ENCODE measurements around the gene ZNF329.
"Not testable (repeated sequence)": the region's sequence is repeated elsewhere in the genome, so short reads cannot be mapped to it uniquely, and the experiment has no call there.

Gene ZNF329

GRCh38 chr19:58150328-58150921, at the start of gene ZNF329:
ZNF329 (minus strand) TSS chr19:58150789; CDS start chr19:58129503, 21,286 bp downstream.
- DNase-seq = peak; percentile 93

- no peak for DNase-seq
Measured at GRCh38 chr19:58196901-58197616, 46.5 kb upstream of the ZNF329 start.

- no peak for DNase-seq
Measured at GRCh38 chr19:58183817-58184215, 33.2 kb upstream of the ZNF329 start.

DNA sequence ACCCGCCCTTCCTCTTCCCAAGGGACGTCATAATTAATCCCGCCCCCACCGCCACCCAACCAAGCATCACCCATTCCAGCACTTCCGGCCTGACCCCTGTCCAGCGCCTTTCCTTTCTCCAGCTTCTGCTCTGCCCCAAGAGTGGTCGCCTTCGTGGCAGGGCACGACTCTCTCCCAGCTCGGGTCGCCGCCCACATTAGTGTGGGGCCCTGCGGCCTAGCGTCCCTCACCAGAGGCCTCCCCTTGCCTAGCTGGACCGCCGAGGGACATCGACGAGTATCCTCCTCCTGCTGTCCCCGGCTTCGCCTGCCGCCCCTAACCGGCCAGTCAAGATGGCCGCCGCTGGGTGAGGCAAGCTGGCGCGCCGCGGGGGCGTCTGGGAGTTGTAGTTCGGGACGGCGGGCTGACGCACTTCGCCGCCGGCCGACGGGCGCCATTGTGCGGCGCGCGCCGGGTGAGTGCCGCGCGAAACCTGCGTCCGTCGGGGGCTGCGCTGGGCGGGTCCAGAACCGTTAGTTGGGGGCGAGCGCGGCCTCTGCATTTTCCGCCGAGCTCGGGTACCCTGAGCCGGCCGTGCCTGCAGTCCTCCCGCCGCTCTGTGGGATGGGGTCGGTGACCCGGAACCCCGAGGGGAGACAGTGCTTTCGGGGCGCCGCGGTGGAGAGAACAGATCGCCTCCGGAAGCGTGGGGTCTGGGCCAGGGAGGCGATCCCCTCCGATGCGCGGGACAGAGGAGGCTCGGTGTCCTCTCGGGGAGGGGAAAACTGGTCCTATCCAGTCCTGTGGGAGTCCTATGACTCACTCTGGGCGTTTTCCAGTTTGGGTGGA, 32.6 kb upstream of the ZNF329 start, which contains the start of gene ZNF274:
ZNF274 (plus strand) TSS at position 73 of the 828 bp plus-strand sequence. CDS start 905 bp downstream, outside the sequence.
- DNase-seq = peak; percentile 89

GRCh38 chr19:58182577-58182988, 32.0 kb upstream of the ZNF329 start:
- DNase-seq = peak; percentile 77

DNA sequence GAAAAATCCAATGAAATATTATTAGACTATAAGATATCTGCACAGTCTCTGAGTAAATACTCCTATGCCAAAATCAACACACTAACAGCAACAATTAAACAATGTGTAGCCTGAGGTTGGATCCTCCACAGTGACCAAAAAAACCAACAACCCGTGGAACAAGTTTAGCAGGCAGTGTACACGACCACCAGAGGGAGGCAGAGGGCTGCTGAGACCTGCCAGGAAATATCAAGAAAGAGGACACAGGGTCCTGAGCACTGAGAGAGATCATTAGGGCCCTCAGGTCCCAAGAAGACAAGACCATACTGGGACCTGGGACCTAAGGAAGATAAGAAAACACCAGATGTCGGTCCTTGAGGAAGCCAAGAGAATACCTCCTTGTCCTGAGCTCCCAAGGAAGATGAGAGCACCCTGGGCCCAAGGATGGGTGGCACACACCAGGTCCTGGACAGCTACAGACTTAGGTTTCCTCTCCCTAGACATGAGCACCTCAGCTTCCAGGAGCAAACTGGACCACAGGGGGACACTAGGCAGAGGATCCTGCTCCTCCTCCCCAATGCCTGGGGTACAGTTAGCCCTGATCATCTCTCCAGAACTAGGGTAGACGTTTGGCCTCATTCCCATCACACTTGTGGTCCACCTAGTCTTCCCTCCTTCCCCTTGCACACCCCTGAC, 31.4 kb upstream of the ZNF329 start:
- DNase-seq = peak; percentile 55

GRCh38 chr19:58170860-58171259, 20.3 kb upstream of the ZNF329 start:
- DNase-seq = no peak

DNA sequence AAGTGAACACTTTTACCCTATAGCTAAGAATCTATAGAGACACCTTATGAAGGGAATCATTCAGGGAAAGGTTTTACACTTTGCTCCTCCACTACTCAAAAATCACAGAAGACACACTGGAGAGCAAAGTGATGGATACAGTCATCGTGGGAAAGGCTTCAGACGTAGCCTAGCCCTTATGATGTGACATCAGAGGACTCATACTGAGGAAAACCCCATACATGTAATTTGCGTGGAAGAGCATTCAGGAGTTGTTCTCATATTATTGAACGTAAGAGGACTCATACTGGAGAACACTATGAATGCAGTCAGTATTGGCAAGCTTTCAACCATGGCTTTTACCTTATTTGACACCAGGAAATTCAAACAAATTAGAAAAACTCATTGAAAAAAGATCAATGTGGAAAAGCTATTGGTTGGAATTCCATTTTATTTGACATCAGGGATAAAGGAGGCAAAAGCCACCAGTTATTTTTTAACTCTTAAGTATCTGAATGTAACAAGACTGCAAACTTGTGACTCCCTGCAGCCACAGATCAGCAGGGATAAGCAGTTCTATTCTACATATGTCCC, 16.2 kb upstream of the ZNF329 start:
- DNase-seq = no peak

GRCh38 chr19:58166268-58166667, 15.7 kb upstream of the ZNF329 start:
- DNase-seq = no peak

GRCh38 chr19:58157045-58157728, 6.6 kb upstream of the ZNF329 start:
- DNase-seq = no peak

GRCh38 chr19:58154679-58155648, 4.4 kb upstream of the ZNF329 start:
- peak; percentile 98 for DNase-seq

DNA sequence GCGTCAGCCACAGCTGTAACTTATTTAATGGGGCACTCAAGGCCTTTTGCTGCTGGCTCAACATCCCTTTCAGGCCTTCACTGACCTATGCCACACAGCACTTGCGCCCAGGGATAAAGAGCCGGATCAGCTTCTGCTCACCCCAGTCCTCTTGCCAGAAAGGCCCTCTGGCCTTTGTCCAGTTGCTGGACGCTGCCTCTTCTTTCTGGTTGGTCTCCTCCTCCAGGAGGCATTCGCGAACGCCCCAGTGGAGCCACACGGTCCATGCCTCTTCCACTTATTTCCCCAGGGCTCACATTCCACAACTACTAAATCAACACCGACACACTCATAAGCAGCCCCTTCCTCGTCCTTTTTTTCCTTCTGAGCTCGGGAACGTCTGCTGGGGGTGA, 3.7 kb upstream of the ZNF329 start:
- no peak for DNase-seq

DNA sequence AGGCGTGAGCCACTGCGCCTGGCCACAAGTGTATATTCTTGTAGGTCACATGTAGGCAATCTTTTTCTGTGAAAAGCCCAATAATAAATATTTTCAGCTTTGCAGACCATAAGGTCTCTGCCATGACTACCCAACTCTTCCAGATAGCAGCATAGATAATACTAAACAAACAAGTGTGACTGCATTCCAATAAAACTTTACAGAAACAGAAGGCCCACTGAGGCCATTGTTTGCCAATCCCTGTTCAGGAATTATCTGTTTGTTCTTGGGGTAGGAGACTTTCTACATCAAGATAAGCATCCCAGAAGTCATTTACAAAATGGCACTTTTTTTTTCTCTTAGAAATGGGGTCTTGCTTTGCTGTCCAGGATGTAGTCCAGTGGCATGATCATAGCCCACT, 2.8 kb upstream of the ZNF329 start:
- DNase-seq = no peak

- not testable (repeated sequence) for DNase-seq
Measured at GRCh38 chr19:58147475-58147874, 3.1 kb downstream of the ZNF329 start.

DNA sequence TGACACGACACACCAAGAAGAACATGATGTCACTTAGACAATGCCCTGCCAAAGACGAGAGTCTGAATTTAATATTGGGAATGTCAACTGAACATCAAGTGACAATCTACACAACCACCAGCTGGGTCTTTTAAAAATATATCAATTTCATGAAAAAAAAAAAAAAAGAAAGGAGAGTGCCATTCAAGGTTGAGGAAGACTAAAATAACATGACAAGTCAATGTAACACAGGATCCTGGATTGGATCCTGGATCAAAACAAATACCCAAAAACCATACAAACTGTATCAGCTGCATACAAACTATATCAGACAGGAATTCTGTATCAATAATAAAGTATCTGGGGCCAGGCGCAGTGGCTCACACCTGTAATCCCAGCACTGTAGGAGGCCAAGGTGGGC, 4.7 kb downstream of the ZNF329 start:
- no peak for DNase-seq

DNA sequence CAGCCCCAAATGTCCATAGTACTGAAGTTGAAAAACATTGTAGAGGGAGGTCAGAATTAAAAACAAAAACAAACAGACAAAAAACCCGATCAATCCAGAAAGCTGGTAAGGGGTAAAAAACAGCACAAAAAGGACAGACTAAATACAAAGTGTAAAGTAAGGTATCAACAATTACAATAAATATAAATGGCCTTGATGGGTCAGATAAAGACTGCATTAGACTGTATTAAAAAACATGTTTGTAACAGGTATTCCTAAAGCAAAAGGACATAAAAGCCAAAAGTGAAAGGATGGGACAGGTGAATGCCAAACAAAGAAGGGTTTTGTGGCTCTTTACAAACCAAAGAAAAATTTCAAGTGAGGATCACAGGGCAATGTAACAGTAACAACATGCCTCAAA, 16.3 kb downstream of the ZNF329 start:
- no peak for DNase-seq

- DNase-seq = no peak
Measured at GRCh38 chr19:58129284-58129683, 21.3 kb downstream of the ZNF329 start.

- DNase-seq = no peak
Measured at GRCh38 chr19:58128041-58128685, 22.4 kb downstream of the ZNF329 start.

DNA sequence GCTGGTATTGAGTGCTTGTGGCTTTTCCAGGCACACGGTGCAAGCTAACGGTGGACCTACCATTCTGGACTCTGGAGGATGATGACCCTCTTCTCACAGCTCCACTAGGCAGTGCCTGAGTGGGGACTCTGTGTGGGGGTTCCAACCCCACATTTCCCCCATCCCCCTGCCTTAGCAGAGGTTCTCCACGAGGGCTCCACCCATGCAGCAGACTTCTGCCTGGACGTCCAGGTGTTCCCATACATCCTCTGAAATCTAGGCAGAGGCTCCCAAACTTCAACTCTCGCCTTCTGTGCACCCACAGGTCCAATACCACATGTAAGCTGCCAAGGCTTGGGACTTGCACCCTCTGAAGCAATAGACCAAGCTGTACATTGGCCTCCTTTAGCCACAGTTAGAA, 27.2 kb downstream of the ZNF329 start:
- no peak for DNase-seq

Measured in activated T-cell treated with anti-CD3 and anti-CD28 coated beads for 4 hours (primary cell).